ENCODE results near the gene PCNX2.

The PCNX2 gene

GRCh38 chr1:233094691-233095090 is 200.8 kb downstream of the PCNX2 start:
- Histone ChIP-seq H3K27ac (ENCODE audit: low read depth, low read length) (no peak overlapping the region), H3K36me3 (ENCODE audit: low read length) (no peaks in the 10 kb centered on the region), H3K4me3 (ENCODE audit: insufficient read depth, low read length, poor library complexity, severe bottlenecking) (no peak overlapping the region), H3K9me3 (ENCODE audit: insufficient read depth, low read length) (no peaks in the 10 kb centered on the region), H3K4me2 (ENCODE audit: low read depth, low read length, poor library complexity, severe bottlenecking) (no peak overlapping the region), H3K27me3 (ENCODE audit: low read length) (no peaks in the 10 kb centered on the region), H4K20me1 (ENCODE audit: low read depth, low read length) (no peaks in the 10 kb centered on the region), H3K9me2 (replicated peaks; ENCODE audit: insufficient read depth, low read length) (no peaks in the 10 kb centered on the region), H3F3A (ENCODE audit: insufficient read depth) (no peaks in the 10 kb centered on the region), H3K79me2 (ENCODE audit: insufficient read depth, low read length) (no peaks in the 10 kb centered on the region), H2AFZ (ENCODE audit: low read depth, low read length, severe bottlenecking) (no peak overlapping the region), H3K9ac (ENCODE audit: low read length) (no peak overlapping the region)
- TF ChIP-seq CTCF (IDR thresholded peaks at IDR 0.05; ENCODE audit: insufficient read depth, low read length, poor library complexity, severe bottlenecking) (no peak), EZH2phosphoT487 (conservative IDR thresholded peaks at IDR 0.05; ENCODE audit: low read length) (no peak)

- Histone ChIP-seq H3K27ac (ENCODE audit: low read depth, low read length) (no peak overlapping the region), H3K4me2 (ENCODE audit: low read depth, low read length, poor library complexity, severe bottlenecking) (no peak overlapping the region), H3K9me2 (replicated peaks; ENCODE audit: insufficient read depth, low read length) (no peaks in the 10 kb centered on the region), H3K79me2 (ENCODE audit: insufficient read depth, low read length) (no peaks in the 10 kb centered on the region), H4K20me1 (ENCODE audit: low read depth, low read length) (no peaks in the 10 kb centered on the region), H3K36me3 (ENCODE audit: low read length) (no peaks in the 10 kb centered on the region), H3K9me3 (ENCODE audit: insufficient read depth, low read length) (no peaks in the 10 kb centered on the region), H2AFZ (ENCODE audit: low read depth, low read length, severe bottlenecking) (no peak overlapping the region), H3K27me3 (ENCODE audit: low read length) (no peaks in the 10 kb centered on the region), H3F3A (ENCODE audit: insufficient read depth) (no peaks in the 10 kb centered on the region), H3K4me3 (ENCODE audit: insufficient read depth, low read length, poor library complexity, severe bottlenecking) (no peak overlapping the region), H3K9ac (ENCODE audit: low read length) (no peak overlapping the region)
- TF ChIP-seq EZH2phosphoT487 (conservative IDR thresholded peaks at IDR 0.05; ENCODE audit: low read length) (no peak), CTCF (IDR thresholded peaks at IDR 0.05; ENCODE audit: insufficient read depth, low read length, poor library complexity, severe bottlenecking) (no peak)
Measured at GRCh38 chr1:233094269-233094668, 201.3 kb downstream of the PCNX2 start.

GRCh38 chr1:233090746-233091494 is 204.6 kb downstream of the PCNX2 start:
- H3K9ac ChIP-seq (ENCODE audit: low read length) = no peak overlapping the region
- no peak overlapping the region for H3K27ac ChIP-seq (ENCODE audit: low read depth, low read length)
- H3K36me3 ChIP-seq (ENCODE audit: low read length) = no peaks in the 10 kb centered on the region
- no peaks in the 10 kb centered on the region for H3K9me2 ChIP-seq (replicated peaks; ENCODE audit: insufficient read depth, low read length)
- H3K4me3 ChIP-seq (ENCODE audit: insufficient read depth, low read length, poor library complexity, severe bottlenecking) = no peak overlapping the region
- H3K9me3 ChIP-seq (ENCODE audit: insufficient read depth, low read length) = no peaks in the 10 kb centered on the region
- H2AFZ ChIP-seq (ENCODE audit: low read depth, low read length, severe bottlenecking) = no peak overlapping the region
- H3K79me2 ChIP-seq (ENCODE audit: insufficient read depth, low read length) = no peaks in the 10 kb centered on the region
- H3K4me2 ChIP-seq (ENCODE audit: low read depth, low read length, poor library complexity, severe bottlenecking) = no peak overlapping the region
- no peaks in the 10 kb centered on the region for H4K20me1 ChIP-seq (ENCODE audit: low read depth, low read length)
- H3K27me3 ChIP-seq (ENCODE audit: low read length) = no peaks in the 10 kb centered on the region
- TF ChIP-seq EZH2phosphoT487 (conservative IDR thresholded peaks at IDR 0.05; ENCODE audit: low read length) (no peak), CTCF (IDR thresholded peaks at IDR 0.05; ENCODE audit: insufficient read depth, low read length, poor library complexity, severe bottlenecking) (no peak)
- H3F3A ChIP-seq (ENCODE audit: insufficient read depth) = no peaks in the 10 kb centered on the region
